ENCODE results near the gene DOCK1.

DNA sequence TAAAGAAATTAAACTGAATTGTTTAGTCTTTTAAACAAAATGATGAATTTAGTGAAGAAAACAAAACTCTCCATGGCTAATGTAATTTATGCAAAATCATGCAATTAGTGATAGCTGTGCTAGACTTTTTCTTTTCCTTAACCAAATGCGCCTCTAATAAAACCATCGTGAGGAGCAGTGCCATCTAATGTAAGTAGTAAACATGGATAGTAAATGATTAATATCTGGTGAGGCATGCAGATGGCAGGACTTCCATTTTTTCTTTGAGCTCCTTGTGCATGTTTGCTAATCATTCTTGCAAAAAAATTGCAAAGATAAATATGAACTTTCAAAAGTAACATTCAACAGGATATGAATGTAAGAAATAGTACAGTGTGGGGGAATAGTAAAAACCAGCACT, 288.9 kb downstream of the DOCK1 start:
- TF ChIP-seq POLR2AphosphoS5 (IDR thresholded peaks at IDR 0.05) (no peak), EP300 (IDR thresholded peaks at IDR 0.05) (no peak)
- TF ChIP-seq, protein P1, sequence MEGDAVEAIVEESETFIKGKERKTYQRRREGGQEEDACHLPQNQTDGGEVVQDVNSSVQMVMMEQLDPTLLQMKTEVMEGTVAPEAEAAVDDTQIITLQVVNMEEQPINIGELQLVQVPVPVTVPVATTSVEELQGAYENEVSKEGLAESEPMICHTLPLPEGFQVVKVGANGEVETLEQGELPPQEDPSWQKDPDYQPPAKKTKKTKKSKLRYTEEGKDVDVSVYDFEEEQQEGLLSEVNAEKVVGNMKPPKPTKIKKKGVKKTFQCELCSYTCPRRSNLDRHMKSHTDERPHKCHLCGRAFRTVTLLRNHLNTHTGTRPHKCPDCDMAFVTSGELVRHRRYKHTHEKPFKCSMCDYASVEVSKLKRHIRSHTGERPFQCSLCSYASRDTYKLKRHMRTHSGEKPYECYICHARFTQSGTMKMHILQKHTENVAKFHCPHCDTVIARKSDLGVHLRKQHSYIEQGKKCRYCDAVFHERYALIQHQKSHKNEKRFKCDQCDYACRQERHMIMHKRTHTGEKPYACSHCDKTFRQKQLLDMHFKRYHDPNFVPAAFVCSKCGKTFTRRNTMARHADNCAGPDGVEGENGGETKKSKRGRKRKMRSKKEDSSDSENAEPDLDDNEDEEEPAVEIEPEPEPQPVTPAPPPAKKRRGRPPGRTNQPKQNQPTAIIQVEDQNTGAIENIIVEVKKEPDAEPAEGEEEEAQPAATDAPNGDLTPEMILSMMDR (IDR thresholded peaks at IDR 0.05): no peak
